Sigmoid colon (tissue), 4 donors: ENCODE measurements around the gene UMPS.

ENCODE experiments used
- EP300 ChIP-seq, 4 donors: sonication (generic); formaldehyde crosslinking; IDR thresholded peaks; one replicate each; pipeline ENCODE4 v1.6.1; 2017; ENCODE audit warnings: antibody characterized with exemption in 4 of 4
- POLR2AphosphoS5 ChIP-seq, 4 donors: sonication (generic); formaldehyde crosslinking; IDR thresholded peaks; one replicate each; pipeline ENCODE4 v1.6.1; 2017; ENCODE audit warnings: antibody characterized with exemption in 4 of 4
- TF ChIP-seq, protein P1 (sequence below), 4 experiments: fragments of 450-650 bp in 3 of 4; fragments of 200-600 bp in 1 of 4; IDR thresholded peaks; one replicate each; pipeline ENCODE4 v1.5.1; 2016 to 2019; ENCODE audit warnings: antibody characterized with exemption in 4 of 4, mild to moderate bottlenecking in 3 of 4, moderate library complexity in 2 of 4

DNA sequence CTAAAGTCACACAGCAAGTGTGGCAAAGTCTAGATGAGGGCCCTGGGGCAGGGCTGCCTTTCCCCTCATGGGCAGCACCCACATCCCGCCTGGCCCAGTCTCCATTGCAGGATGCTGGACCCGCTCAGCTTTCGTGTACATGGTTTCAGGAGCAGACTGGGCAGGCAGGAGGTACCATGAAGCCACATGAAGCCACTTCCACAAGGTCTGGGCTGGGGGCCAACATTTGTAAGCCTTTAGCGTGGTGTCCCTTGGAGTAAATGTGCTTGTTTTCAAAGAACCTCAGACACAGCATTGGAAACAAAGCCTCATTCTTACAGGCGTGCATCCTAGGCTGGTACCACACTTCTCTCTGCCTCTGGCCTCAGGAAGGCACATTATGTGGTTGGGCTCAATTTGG lies 34.5 kb downstream of the UMPS start:
- TF ChIP-seq, protein P1, sequence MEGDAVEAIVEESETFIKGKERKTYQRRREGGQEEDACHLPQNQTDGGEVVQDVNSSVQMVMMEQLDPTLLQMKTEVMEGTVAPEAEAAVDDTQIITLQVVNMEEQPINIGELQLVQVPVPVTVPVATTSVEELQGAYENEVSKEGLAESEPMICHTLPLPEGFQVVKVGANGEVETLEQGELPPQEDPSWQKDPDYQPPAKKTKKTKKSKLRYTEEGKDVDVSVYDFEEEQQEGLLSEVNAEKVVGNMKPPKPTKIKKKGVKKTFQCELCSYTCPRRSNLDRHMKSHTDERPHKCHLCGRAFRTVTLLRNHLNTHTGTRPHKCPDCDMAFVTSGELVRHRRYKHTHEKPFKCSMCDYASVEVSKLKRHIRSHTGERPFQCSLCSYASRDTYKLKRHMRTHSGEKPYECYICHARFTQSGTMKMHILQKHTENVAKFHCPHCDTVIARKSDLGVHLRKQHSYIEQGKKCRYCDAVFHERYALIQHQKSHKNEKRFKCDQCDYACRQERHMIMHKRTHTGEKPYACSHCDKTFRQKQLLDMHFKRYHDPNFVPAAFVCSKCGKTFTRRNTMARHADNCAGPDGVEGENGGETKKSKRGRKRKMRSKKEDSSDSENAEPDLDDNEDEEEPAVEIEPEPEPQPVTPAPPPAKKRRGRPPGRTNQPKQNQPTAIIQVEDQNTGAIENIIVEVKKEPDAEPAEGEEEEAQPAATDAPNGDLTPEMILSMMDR (IDR thresholded peaks at IDR 0.05), result no peak
- TF ChIP-seq EP300 (IDR thresholded peaks at IDR 0.05) (no peak), POLR2AphosphoS5 (IDR thresholded peaks at IDR 0.05) (no peak)
